K562 (cell line): ENCODE measurements around the gene KSR2. TPM values are rescaled to one million over a fixed set of nuclear protein-coding genes. Genes with fewer than 3 reads are reported as not detected.

Source experiments
- COPS2 ChIP-seq: fragments of 450-650 bp; conservative IDR thresholded peaks from 2 replicates; pipeline ENCODE4 v1.6.1; 2016; ENCODE audit warnings: mild to moderate bottlenecking, moderate library complexity
- EWSR1 ChIP-seq: fragments of 450-650 bp; IDR thresholded peaks from 2 replicates; pipeline ENCODE4 v1.6.1; 2018; ENCODE audit warnings: borderline replicate concordance, mild to moderate bottlenecking, low read depth, moderate library complexity; ENCODE audit not compliant: partially characterized antibody
- FOXM1 ChIP-seq, 2 experiments: fragments of 450-650 bp in 1 of 2; sonication (generic) in 1 of 2; formaldehyde crosslinking in 1 of 2; IDR thresholded peaks; 2 replicates each; pipeline versions ENCODE4 v1.6.1 to v1.9.0; 2017 to 2022; ENCODE audit warnings: low read depth in 2 of 2, mild to moderate bottlenecking in 2 of 2, missing genetic modification reagents in 1 of 2, moderate library complexity in 1 of 2
- HOMEZ ChIP-seq: fragments of 250-450 bp; sonication (Bioruptor Pico); IDR thresholded peaks from 2 replicates; pipeline ENCODE4 v1.4.0; 2020; ENCODE audit warnings: mild to moderate bottlenecking, moderate library complexity
- IRF9 ChIP-seq: fragments of 450-650 bp; IDR thresholded peaks from 2 replicates; pipeline ENCODE4 v1.6.1; 2016; ENCODE audit warnings: missing biosample characterization, missing genetic modification characterization
- NFE2 ChIP-seq: IDR thresholded peaks from 2 replicates; pipeline ENCODE4 v1.6.1; 2014; ENCODE audit warnings: antibody characterized with exemption, low read depth
- NFE2L1 ChIP-seq: fragments of 450-650 bp; IDR thresholded peaks from 2 replicates; pipeline ENCODE4 v1.6.1; 2016; ENCODE audit warnings: missing genetic modification characterization, low read depth, mild to moderate bottlenecking, missing compliant biosample characterization, moderate library complexity, borderline replicate concordance
- NRF1 ChIP-seq, 2 experiments: fragments of 450-650 bp; IDR thresholded peaks in 1 of 2; conservative IDR thresholded peaks in 1 of 2; 2 replicates each; pipeline ENCODE4 v1.6.1; 2014; ENCODE audit warnings: mild to moderate bottlenecking in 2 of 2
- PTRF ChIP-seq: fragments of 450-650 bp; IDR thresholded peaks from 2 replicates; pipeline ENCODE4 v1.6.1; 2016; ENCODE audit warnings: mild to moderate bottlenecking, missing genetic modification characterization, missing compliant biosample characterization
- RAD21 ChIP-seq, 2 experiments: fragments of 250-450 bp in 1 of 2; fragments of 450-650 bp in 1 of 2; sonication (Bioruptor Pico) in 1 of 2; formaldehyde crosslinking in 1 of 2; IDR thresholded peaks in 1 of 2; conservative IDR thresholded peaks in 1 of 2; 2 replicates each; pipeline versions ENCODE4 v1.4.0 to v1.8.0; 2020 to 2022; ENCODE audit warnings: mild to moderate bottlenecking in 2 of 2, moderate library complexity in 1 of 2
- SMAD2 ChIP-seq: fragments of 150-350 bp; IDR thresholded peaks from 2 replicates; pipeline ENCODE4 v1.6.1; 2014; ENCODE audit warnings: low read depth, mild to moderate bottlenecking, low read length
- SMC3 ChIP-seq: conservative IDR thresholded peaks from 2 replicates; pipeline ENCODE4 v1.6.1; 2011; ENCODE audit warnings: low read depth, low read length, improper control_type of control experiment; ENCODE audit not compliant: insufficient read depth
- TAF7 ChIP-seq: fragments of 450-650 bp; IDR thresholded peaks from 2 replicates; pipeline ENCODE4 v1.6.1; 2016; ENCODE audit warnings: missing genetic modification characterization, missing compliant biosample characterization
- YBX1 ChIP-seq: fragments of 450-650 bp; IDR thresholded peaks from 2 replicates; pipeline ENCODE4 v1.7.1; 2016; ENCODE audit warnings: mild to moderate bottlenecking
- ZC3H11A ChIP-seq: IDR thresholded peaks from 2 replicates; pipeline ENCODE4 v1.6.1; 2012; ENCODE audit warnings: low read depth, low read length, improper control_type of control experiment
- ZNF143 ChIP-seq: sonication (generic); formaldehyde crosslinking; IDR thresholded peaks from 2 replicates; pipeline ENCODE4 v1.9.0; 2022; ENCODE audit warnings: mild to moderate bottlenecking, missing genetic modification reagents
- ZNF696 ChIP-seq: fragments of 250-450 bp; sonication (Bioruptor Pico); conservative IDR thresholded peaks from 2 replicates; pipeline ENCODE4 v1.4.0; 2020; ENCODE audit warnings: mild to moderate bottlenecking, moderate library complexity
- ZNF717 ChIP-seq: fragments of 250-450 bp; sonication (Bioruptor Pico); IDR thresholded peaks from 2 replicates; pipeline ENCODE4 v1.5.0; 2021
- polyA plus RNA-seq, 8 experiments: library from polyadenylated mRNA; depleted of rRNA in 4 of 8; stranded (reverse) in 5 of 8; unstranded in 3 of 8; fragments of >200 nt; fragmentation: Nextera tagmentation in 2 of 8; fragmentation: Illumina TruSeq in 1 of 8; extraction: Ambion mirVana in 2 of 8; extraction: Trizol in 1 of 8; gene quantifications; 2 replicates each; pipeline versions ENCODE4 v1.2.1 to v1.2.3, GENCODE V29; 2011 to 2014; ENCODE audit warnings: inconsistent platforms in 1 of 8, missing spikeins in 1 of 8
- total RNA-seq, 7 experiments: library from RNA; depleted of rRNA in 6 of 7; stranded (reverse); fragments of >200 nt in 6 of 7; fragmentation: Illumina TruSeq in 2 of 7; extraction: Trizol in 2 of 7; gene quantifications; 2 replicates each; pipeline versions ENCODE4 v1.2.1 to v1.2.3, GENCODE V29; 2011 to 2021; ENCODE audit warnings: low replicate concordance in 1 of 7
- TF ChIP-seq, protein P1 (sequence below): sonication (generic); formaldehyde crosslinking; IDR thresholded peaks from 2 replicates; pipeline ENCODE4 v1.8.1; 2023; ENCODE audit warnings: mild to moderate bottlenecking, missing genetic modification reagents
- TF ChIP-seq, protein P2 (sequence below): fragments of 450-650 bp; IDR thresholded peaks from 2 replicates; pipeline ENCODE4 v1.6.1; 2017; ENCODE audit warnings: antibody characterized with exemption, mild to moderate bottlenecking

Gene KSR2
- total and polyA plus RNA-seq, 9 of the 15 experiments (the other 6 are each of a cell fraction or from before 2014, with no cell fraction given): not detected

DNA sequence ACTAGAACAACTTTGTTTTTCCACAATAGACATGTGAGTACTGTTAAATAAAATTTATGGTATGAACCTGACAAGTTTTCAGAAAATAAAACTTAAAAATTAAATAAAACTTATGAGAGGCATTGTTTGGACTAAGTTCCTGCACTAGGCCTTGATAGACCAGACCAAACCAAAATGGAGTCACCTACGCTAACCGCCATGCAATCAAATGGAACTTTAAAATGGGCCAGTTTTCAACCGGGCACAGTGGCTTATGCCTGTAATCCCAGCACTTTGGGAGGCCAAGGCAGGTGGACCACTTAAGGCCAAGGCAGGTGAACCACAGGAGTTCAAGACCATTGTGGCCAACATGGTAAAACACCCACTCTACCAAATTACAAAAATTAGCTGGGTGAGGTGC, 42.6 kb upstream of the KSR2 start (continued):
- TF ChIP-seq, protein P1, sequence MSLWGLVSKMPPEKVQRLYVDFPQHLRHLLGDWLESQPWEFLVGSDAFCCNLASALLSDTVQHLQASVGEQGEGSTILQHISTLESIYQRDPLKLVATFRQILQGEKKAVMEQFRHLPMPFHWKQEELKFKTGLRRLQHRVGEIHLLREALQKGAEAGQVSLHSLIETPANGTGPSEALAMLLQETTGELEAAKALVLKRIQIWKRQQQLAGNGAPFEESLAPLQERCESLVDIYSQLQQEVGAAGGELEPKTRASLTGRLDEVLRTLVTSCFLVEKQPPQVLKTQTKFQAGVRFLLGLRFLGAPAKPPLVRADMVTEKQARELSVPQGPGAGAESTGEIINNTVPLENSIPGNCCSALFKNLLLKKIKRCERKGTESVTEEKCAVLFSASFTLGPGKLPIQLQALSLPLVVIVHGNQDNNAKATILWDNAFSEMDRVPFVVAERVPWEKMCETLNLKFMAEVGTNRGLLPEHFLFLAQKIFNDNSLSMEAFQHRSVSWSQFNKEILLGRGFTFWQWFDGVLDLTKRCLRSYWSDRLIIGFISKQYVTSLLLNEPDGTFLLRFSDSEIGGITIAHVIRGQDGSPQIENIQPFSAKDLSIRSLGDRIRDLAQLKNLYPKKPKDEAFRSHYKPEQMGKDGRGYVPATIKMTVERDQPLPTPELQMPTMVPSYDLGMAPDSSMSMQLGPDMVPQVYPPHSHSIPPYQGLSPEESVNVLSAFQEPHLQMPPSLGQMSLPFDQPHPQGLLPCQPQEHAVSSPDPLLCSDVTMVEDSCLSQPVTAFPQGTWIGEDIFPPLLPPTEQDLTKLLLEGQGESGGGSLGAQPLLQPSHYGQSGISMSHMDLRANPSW (CRISPR knock-in tag): no peak
- no peak for TF ChIP-seq EWSR1
- TF ChIP-seq RAD21 (CRISPR knock-in tag; conservative IDR thresholded peaks at IDR 0.05 in 1 of 2, IDR thresholded peaks at IDR 0.05 in 1 of 2): no peak
- no peak for TF ChIP-seq TAF7 (tag)
- no peak for TF ChIP-seq SMC3
- TF ChIP-seq NRF1 (conservative IDR thresholded peaks at IDR 0.05 in 1 of 2, IDR thresholded peaks at IDR 0.05 in 1 of 2): no peak
- TF ChIP-seq NFE2: no peak
- TF ChIP-seq ZNF143 (CRISPR knock-in tag): no peak
- no peak for TF ChIP-seq HOMEZ (CRISPR knock-in tag)
- no peak for TF ChIP-seq ZC3H11A
- no peak for TF ChIP-seq YBX1
- no peak for TF ChIP-seq COPS2
- peak; percentile 17; the same call in 1 of the 2 replicates for TF ChIP-seq NFE2L1 (tag)
- TF ChIP-seq ZNF717 (CRISPR knock-in tag): no peak
- TF ChIP-seq, protein P2, sequence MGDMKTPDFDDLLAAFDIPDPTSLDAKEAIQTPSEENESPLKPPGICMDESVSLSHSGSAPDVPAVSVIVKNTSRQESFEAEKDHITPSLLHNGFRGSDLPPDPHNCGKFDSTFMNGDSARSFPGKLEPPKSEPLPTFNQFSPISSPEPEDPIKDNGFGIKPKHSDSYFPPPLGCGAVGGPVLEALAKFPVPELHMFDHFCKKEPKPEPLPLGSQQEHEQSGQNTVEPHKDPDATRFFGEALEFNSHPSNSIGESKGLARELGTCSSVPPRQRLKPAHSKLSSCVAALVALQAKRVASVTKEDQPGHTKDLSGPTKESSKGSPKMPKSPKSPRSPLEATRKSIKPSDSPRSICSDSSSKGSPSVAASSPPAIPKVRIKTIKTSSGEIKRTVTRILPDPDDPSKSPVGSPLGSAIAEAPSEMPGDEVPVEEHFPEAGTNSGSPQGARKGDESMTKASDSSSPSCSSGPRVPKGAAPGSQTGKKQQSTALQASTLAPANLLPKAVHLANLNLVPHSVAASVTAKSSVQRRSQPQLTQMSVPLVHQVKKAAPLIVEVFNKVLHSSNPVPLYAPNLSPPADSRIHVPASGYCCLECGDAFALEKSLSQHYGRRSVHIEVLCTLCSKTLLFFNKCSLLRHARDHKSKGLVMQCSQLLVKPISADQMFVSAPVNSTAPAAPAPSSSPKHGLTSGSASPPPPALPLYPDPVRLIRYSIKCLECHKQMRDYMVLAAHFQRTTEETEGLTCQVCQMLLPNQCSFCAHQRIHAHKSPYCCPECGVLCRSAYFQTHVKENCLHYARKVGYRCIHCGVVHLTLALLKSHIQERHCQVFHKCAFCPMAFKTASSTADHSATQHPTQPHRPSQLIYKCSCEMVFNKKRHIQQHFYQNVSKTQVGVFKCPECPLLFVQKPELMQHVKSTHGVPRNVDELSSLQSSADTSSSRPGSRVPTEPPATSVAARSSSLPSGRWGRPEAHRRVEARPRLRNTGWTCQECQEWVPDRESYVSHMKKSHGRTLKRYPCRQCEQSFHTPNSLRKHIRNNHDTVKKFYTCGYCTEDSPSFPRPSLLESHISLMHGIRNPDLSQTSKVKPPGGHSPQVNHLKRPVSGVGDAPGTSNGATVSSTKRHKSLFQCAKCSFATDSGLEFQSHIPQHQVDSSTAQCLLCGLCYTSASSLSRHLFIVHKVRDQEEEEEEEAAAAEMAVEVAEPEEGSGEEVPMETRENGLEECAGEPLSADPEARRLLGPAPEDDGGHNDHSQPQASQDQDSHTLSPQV: peak; percentile 96
- TF ChIP-seq SMAD2: no peak
- peak; percentile 86 for TF ChIP-seq IRF9 (tag)
- TF ChIP-seq PTRF (tag): peak; percentile 87
- no peak for TF ChIP-seq FOXM1 (IDR thresholded peaks at IDR 0.05; ENCODE audit: low read depth)
- no peak for TF ChIP-seq FOXM1 (CRISPR knock-in tag; IDR thresholded peaks at IDR 0.05; ENCODE audit: low read depth)
- TF ChIP-seq ZNF696 (CRISPR knock-in tag): no peak
